PFSK-1 (cell line): ENCODE measurements around the gene TMOD4. TPM values are rescaled to one million over a fixed set of nuclear protein-coding genes. Genes with fewer than 3 reads are reported as not detected.

ENCODE experiments used
- FOXP2 ChIP-seq: optimal IDR thresholded peaks from 2 replicates; pipeline ENCODE3; 2011; ENCODE audit warnings: borderline replicate concordance, control low read depth, inconsistent platforms; ENCODE audit not compliant: insufficient read depth; ENCODE audit errors: extremely low read length, extremely low read depth
- POLR2AphosphoS5 ChIP-seq: IDR thresholded peaks from 2 replicates; pipeline ENCODE4 v1.6.1; 2012; ENCODE audit warnings: low read depth, mild to moderate bottlenecking, control low read depth, low read length, moderate library complexity
- SIN3A ChIP-seq: IDR thresholded peaks from 2 replicates; pipeline ENCODE4 v1.6.1; 2012; ENCODE audit warnings: mild to moderate bottlenecking, low read length, moderate library complexity, borderline replicate concordance; ENCODE audit not compliant: insufficient read depth
- TAF1 ChIP-seq: IDR thresholded peaks from 2 replicates; pipeline ENCODE4 v1.6.1; 2012; ENCODE audit warnings: low read length, control low read depth, borderline replicate concordance; ENCODE audit not compliant: insufficient read depth
- polyA plus RNA-seq: library from polyadenylated mRNA; unstranded; fragments of >200 nt; gene quantifications from one replicate; pipeline ENCODE4 v1.2.1, GENCODE V29; 2012; ENCODE audit warnings: low read depth, missing spikeins; ENCODE audit not compliant: insufficient read length
- TF ChIP-seq, protein P1 (sequence below), 2 experiments: IDR thresholded peaks; 2 replicates each; pipeline versions ENCODE4 v1.6.1 to v1.8.0; 2011 to 2012; ENCODE audit warnings: low read depth in 2 of 2, low read length in 2 of 2, control low read depth in 1 of 2, inconsistent platforms in 1 of 2, mild to moderate bottlenecking in 1 of 2, moderate library complexity in 1 of 2; ENCODE audit not compliant: insufficient read depth in 1 of 2

TMOD4 gene
- 0.94 TPM for polyA plus RNA-seq

GRCh38 chr1:151175863-151176262 is at the start of gene TMOD4:
Gene TMOD4, minus strand, starts transcription at chr1:151175981. Its CDS starts 1,106 bp downstream, at chr1:151174875.
- no peak for TF ChIP-seq SIN3A
- no peak for TF ChIP-seq FOXP2
- no peak for TF ChIP-seq POLR2AphosphoS5
- TF ChIP-seq, protein P1, sequence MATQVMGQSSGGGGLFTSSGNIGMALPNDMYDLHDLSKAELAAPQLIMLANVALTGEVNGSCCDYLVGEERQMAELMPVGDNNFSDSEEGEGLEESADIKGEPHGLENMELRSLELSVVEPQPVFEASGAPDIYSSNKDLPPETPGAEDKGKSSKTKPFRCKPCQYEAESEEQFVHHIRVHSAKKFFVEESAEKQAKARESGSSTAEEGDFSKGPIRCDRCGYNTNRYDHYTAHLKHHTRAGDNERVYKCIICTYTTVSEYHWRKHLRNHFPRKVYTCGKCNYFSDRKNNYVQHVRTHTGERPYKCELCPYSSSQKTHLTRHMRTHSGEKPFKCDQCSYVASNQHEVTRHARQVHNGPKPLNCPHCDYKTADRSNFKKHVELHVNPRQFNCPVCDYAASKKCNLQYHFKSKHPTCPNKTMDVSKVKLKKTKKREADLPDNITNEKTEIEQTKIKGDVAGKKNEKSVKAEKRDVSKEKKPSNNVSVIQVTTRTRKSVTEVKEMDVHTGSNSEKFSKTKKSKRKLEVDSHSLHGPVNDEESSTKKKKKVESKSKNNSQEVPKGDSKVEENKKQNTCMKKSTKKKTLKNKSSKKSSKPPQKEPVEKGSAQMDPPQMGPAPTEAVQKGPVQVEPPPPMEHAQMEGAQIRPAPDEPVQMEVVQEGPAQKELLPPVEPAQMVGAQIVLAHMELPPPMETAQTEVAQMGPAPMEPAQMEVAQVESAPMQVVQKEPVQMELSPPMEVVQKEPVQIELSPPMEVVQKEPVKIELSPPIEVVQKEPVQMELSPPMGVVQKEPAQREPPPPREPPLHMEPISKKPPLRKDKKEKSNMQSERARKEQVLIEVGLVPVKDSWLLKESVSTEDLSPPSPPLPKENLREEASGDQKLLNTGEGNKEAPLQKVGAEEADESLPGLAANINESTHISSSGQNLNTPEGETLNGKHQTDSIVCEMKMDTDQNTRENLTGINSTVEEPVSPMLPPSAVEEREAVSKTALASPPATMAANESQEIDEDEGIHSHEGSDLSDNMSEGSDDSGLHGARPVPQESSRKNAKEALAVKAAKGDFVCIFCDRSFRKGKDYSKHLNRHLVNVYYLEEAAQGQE (IDR thresholded peaks at IDR 0.05; ENCODE audit: insufficient read depth in 1 of 2, low read depth in 2 of 2, low read length in 2 of 2) = no peak
- TF ChIP-seq TAF1 = no peak

GRCh38 chr1:151222130-151222529 is 46.3 kb upstream of the TMOD4 start:
- TF ChIP-seq, protein P1 (IDR thresholded peaks at IDR 0.05; ENCODE audit: insufficient read depth in 1 of 2, low read depth in 2 of 2, low read length in 2 of 2) = no peak
- TF ChIP-seq POLR2AphosphoS5 (no peak), SIN3A (no peak), FOXP2 (no peak), TAF1 (no peak)

DNA sequence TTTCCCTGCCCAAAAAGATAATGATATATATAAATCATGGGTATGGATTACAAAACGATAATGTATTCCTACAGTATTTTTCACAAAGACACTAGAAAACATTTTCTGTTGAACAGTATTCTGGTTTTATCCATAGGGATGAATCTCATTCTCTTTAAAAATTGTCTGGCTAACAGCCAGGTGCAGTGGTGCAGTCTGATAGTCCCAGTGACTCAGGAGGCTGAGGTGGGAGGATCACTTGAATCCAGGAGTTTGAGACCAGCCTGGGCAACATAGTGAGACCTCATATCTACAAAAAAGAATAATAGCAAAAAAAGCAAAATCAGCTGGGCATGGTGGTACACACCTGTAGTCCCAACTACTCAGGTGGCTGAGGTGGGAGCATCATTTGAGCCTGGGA is 45.8 kb upstream of the TMOD4 start:
- TF ChIP-seq FOXP2 = no peak
- TF ChIP-seq, protein P1 (IDR thresholded peaks at IDR 0.05; ENCODE audit: insufficient read depth in 1 of 2, low read depth in 2 of 2, low read length in 2 of 2) = no peak
- TF ChIP-seq POLR2AphosphoS5 = no peak
- no peak for TF ChIP-seq SIN3A
- no peak for TF ChIP-seq TAF1

- TF ChIP-seq FOXP2 (no peak), POLR2AphosphoS5 (no peak)
- TF ChIP-seq, protein P1 (IDR thresholded peaks at IDR 0.05; ENCODE audit: insufficient read depth in 1 of 2, low read depth in 2 of 2, low read length in 2 of 2) = no peak
These were observed 37.8 kb upstream of the TMOD4 start for GRCh38 chr1:151213560-151213959.

GRCh38 chr1:151211972-151212705 is 36.4 kb upstream of the TMOD4 start:
- TF ChIP-seq, protein P1 (IDR thresholded peaks at IDR 0.05; ENCODE audit: insufficient read depth in 1 of 2, low read depth in 2 of 2, low read length in 2 of 2) = no peak
- TF ChIP-seq FOXP2 (no peak), POLR2AphosphoS5 (no peak), TAF1 (no peak), SIN3A (no peak)
